Stimulated activated CD4-positive, alpha-beta T cell treated with anti-CD3 and anti-CD28 coated beads, Interleukin-2, amount 100 ng/mL, for 48 hours (primary cell): ENCODE results near the gene NRG3.

ENCODE experiments used
- DNase-seq, 2 donors: peaks; one replicate each; pipeline ENCODE4 v3.0.0-alpha.2; 2020

NRG3 gene

DNA sequence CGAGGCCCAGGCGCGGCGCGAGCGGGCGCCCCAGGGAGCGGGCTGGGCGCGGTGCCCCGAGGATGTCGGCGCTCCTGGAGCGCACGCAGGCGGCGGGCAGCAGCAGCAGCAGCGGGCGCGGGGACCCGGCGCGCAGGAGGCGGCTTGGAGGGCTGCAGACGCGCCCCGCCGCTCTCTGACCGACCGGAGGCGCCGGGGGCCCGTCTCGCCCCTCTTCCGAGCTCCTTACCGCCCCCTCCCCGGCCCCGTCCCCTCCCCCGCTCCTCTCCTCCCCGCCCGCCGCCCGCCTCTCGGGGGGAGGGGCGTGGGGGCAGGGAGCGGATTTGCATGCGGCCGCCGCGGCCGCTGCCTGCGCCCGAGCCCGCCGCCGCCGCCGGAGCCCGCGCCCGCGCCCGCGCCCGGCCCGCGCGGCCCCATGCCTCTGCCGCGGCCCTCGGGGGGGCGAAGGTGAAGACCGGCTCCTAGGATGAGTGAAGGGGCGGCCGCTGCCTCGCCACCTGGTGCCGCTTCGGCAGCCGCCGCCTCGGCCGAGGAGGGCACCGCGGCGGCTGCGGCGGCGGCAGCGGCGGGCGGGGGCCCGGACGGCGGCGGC is at the start of gene NRG3:
Gene NRG3 (plus strand): TSS at position 320 of the 592 bp plus-strand sequence.
- DNase-seq = no peak

DNA sequence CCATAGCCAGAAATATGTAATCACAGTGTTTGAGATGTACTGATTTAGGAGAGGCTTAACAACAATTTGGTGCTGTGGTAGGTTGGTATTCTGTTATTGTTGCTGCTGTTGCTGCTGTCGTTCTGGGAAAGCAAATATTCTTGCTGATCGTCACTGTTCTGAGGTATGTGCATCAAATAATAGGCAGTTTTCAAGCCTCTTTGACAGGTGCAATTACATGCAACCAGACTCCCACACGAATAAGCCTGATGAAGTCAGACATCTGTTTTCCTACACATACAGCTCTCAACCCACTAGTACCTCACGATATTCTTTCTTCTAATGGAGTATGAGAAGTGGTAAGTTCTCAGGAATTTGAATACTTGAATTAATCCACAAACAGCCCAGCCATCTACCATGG is 46.7 kb upstream of the NRG3 start:
- DNase-seq = no peak

DNA sequence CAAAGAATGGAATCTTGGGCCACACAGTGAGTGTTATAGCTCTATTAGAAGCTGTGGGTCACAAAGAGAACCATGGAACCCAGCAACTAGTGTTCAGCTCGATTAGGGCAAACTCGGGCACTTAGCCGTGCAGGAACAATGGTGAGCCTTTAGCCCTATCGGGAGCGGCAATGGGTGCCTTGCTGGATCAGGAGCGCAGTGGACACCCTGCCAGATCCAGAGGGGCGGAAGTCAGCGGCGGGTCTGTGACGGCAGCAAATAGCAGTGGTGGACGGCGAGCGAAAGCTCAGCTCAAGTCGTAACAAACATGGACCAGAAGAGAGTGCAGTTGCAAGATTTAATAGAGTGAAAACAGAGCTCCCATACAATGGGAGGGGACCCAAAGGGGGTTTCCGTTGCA is 43.9 kb upstream of the NRG3 start:
- no peak for DNase-seq

DNA sequence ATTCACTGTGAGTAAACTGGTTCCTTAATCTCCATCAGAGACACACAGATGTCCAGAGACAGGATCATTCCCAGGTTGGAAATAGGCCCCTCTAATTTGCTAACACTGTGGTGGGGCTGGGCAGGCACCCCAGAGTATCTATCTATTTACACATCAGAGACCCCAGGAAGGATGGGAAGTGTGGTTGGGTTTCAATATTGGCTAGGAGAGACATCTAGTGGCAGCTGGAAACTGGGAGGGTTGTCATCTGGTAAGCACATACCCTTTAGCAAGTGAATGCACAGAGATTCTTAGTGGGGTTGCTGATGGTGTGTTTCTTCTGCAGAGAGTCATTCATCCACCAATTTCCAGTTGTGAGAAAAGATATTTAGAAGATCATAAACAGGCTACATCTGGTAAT is 36.0 kb upstream of the NRG3 start:
- DNase-seq = no peak

DNA sequence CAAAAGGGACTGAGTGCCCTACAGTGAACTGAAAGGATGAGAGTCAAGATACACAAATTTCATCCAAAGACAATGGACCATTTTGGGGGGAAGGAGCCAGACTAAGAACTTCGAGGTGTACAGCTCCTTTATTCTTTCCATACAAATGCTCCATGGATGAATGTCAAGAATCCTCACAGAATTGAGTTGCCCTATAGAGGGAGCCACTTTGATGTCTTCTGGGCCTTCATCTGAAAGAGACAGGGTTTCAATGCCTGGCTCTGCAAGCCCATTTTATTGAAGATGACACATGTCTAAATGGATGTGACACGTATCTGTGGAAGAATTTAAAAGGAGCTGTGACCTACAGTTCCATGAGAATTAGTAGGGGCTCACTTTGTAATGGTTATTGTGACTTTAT is 32.0 kb upstream of the NRG3 start:
- no peak for DNase-seq

DNA sequence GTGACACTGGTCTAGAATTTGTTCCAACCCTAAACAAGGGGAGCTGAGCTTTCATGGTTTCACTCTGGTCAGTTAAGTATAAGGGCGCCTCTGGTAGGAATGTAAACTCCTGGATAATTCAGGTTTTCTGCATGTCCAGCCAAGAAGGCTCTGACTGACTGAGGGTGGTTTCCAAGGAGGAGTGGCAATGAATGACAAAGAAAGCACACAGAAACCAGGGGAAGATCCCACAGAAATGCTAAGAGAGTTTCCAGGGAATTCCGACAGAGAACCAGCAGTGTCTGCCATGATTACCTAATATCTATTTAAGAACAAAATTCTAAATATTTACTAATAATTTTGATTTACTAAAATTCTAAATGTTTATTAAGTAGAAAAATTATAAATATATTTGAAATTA is 27.3 kb upstream of the NRG3 start:
- no peak for DNase-seq

DNA sequence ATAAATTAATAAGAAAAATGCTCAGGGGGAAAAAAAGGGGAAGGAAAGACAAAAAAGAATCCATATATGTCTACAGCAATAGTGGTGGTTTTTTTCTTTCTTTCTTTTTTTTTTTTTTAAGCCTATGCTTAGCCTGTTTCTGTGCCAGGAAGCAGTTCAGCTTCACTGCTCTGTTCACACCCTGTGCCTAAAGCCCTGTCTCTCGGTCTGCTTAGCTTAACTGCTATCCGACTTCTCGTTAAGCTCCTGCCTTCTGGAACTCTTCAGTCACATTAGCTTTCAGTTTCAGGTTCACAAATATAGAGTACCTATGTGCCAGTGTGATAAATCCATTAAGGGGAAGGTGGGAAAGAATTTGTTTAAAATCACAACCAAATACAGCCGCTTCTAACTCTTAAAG is 26.5 kb upstream of the NRG3 start:
- no peak for DNase-seq

DNA sequence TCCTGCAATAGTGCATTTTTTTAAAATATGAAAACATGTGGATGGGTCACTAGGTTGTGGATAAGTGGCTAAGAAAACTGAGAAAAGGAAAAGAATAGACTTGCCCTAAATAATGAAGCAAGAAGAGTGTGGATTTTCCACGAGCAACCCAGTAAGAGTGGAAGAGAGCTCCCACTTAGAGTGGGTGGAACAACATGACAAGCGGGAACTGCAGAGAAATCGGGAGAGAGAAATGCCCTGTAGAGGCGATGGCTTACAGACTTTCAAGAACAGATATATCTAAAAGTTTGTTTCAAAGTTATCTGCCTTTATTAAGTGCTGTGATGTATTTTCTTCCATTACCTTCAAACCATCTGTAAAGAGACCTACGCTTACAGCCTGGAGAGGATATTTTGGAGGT is 26.1 kb upstream of the NRG3 start:
- DNase-seq = no peak

DNA sequence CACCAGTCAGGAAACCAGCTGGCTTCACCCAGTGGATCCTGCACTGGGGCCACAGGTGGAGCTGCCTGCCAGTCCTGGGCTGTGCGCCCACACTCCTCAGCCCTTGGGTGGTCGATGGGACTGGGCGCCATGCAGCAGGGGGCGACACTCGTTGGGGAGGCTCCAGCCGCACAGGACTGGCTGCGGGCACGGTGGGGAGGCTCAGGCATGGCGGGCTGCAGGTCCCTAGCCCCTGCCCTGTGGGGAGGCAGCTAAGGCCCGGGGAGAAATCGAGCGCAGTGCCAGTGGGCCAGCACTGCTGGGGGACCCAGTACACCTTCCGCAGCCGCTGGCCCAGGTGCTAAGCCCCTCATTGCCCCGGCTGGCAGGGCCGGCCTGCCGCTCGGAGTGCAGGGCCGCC is 12.4 kb upstream of the NRG3 start:
- no peak for DNase-seq

DNA sequence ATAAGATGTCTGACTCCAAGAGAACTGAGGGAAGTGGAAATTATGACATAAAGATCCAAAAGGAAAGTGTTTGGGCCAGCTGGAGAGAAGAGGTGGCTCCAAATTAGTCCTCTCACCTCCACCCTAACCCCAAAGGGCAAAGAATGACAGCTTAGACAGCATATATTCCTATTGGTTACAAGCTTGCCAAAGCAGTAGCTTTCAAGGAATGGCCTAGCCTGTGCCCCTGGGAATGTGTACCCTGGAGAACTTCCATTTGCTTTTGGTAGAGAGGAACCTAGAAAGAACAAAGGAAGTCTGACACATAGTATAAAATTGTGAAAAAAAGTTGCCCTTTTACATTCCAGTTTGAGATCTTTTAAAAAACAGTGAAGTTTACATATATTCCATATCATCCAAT is 11.2 kb upstream of the NRG3 start:
- no peak for DNase-seq

DNA sequence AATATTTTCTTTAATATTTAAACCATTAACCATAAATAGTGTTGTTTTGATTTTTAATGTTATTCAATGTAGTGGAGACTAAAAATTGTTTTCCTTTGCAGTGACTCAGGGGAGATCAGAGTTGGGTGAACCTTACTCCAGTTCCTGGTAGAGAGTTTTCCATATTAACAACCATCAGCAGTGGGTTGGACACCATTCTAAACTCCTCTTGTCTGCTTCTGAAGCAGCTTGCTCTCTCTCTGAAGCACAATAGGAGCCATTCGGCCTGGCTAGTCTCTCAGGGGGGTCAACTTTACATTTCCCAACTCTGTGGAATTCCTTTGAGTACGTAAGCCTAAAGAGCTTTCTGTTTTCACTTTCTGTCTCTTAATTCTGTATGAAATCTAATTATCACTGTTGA is 9.4 kb upstream of the NRG3 start:
- DNase-seq = no peak

DNA sequence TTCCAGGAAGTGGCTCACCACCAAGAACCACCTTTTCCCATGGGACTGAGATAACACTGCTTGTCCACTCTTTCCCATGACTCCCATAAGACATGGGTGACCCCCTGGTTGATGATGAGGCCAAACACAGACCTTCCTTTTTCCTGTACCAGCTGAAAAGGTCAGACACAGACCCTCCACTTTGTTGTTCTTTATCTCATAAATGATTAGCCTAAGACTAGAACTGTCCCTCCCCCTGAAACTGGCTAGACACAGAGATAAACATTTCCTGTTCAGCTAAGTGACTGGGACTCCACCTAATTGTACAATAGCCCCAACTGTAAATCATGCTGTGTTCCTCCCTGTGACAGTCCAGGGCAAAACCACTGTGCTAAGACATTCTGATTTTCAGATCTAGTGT is 8.2 kb upstream of the NRG3 start:
- DNase-seq = no peak

DNA sequence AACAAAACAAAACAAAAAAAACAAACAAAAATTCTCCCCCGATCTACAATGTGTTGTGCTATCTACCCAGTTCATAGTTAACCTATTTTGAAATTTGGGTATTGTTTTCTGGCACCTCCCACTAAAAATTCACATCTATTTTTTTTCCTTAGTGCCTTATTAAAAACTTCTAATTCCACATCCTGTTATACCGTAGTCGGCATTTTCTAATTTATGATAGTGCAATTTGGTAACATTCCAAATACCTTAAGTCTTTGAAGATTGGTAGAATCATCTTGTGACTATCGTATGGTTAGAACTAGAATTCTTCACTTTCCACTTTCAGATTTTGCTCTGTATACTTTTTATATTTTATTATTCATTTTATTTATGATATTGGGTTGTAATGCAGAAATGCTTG is 4.5 kb upstream of the NRG3 start:
- no peak for DNase-seq

DNA sequence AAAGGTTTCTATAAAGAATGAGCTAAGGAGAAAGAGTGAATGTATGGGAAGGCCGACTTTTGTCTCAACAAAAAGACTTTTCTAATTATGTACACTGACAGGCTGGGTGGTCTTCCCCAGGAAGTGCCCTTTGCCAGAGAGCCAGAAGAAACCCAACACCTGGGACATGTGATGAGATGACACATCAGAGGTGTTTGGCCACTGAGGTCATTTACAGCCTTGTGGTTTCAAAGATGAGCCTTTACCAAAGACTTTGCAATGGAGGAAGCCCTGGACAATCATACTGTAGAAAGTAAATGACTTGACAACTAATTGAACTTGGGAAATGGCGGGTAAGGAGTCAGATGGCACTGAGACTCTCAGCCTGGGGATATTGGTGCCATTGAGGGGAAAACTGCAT is 3.4 kb upstream of the NRG3 start:
- no peak for DNase-seq

DNA sequence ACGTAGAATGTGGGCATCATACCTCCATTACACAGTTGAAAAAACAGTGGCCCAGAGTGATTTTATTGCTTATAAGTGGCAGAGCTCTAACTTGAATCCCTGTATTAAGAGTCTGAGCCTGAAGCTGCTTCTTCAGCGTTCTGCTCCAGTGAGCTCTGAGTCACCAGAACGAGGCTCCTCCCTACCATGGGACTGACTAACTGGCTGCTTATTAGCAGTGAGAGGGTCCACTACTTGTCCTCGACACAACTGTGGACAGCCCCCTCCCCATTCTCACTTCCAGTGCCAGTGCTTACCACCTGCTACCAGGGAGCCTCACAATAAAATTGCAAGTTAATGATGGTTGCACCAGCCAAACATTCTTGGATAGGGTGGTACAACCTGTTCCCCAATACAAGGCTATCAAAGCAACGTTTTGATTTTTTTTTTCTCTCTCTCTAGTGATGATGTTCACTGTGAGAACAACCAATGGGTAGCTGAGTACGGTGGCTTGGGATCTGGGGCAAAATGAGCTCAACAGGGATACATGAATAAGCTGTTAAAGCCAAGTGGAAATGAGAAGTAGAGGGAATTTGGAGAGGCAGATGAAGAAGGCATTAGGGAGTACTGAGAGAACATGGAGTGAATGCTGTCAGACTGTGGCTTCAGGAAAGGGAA is 2.7 kb upstream of the NRG3 start:
- no peak for DNase-seq

DNA sequence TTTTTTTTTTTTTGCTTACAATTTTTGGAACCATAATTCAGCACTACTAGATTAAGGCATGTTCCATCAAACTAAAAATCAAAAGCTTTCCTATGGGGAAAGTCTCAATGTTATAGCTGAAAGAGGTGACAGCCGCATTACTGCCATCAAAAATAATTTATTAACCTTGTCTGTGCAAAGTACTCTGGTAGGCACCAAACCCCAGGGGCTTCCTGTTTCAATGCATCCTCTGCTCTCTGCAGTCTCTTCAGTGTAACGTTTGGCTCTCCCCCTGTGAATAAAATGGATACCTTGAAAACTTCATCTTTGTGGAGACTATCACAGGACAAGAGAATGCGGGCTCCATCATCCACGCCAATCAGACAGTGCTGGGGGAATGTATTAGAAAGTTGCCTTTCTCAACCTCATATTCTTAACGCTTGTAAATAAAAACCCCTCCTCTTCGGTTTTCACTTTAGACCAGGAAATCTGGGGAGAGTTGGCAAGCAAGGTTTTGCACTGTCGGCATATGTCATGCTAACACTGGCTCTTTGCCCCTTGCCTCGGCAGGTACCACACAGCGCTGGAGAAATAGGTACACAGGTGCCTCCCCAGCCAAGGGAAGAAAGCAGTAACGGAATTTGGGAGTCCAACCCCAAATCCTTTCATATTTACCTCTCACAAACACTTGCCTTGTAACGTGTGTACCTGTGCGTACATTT is 1.6 kb upstream of the NRG3 start:
- no peak for DNase-seq

DNA sequence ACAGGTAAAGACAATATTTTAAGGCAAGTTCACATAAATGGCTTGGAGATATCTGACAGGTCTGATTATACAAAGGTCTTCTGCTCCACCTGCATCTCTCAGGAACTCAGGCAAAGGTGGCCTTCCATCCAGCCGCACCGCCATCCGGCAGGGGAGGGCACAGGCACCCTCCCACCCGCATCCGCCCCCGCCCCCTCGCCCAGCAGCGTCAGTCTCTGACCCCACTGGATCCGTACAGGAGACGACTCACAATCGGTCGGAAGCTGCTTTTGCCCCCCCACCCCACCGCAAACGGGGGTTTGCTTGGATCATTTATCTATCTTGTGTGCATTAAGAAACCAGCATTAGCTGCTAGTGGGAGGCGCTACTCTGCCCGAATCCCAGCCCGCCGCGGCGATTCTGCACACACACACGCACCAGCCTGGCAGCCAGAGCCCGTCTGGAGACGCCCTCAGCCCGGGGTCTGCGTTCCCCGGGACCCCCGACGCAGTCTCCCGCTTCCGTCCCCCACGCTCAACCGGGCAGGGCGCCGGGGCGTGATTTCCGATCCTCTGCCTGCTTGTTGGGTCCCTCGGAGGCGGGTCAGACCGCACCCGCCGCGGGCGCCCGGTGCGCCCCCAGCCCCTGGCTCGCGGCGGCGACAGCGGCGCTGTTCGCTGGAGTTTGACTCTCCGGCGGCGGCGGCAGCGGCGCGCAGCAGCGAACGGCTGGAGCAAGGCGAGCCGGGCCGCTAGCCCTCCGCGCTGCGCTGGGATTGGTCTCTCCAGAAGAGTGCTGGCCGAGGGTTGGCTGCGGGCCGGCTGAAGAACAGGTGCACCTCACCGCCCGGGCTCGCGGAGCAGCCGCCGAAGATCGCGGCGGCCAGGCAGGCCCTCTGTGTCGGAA is 820 bp upstream of the NRG3 start:
- no peak for DNase-seq

DNA sequence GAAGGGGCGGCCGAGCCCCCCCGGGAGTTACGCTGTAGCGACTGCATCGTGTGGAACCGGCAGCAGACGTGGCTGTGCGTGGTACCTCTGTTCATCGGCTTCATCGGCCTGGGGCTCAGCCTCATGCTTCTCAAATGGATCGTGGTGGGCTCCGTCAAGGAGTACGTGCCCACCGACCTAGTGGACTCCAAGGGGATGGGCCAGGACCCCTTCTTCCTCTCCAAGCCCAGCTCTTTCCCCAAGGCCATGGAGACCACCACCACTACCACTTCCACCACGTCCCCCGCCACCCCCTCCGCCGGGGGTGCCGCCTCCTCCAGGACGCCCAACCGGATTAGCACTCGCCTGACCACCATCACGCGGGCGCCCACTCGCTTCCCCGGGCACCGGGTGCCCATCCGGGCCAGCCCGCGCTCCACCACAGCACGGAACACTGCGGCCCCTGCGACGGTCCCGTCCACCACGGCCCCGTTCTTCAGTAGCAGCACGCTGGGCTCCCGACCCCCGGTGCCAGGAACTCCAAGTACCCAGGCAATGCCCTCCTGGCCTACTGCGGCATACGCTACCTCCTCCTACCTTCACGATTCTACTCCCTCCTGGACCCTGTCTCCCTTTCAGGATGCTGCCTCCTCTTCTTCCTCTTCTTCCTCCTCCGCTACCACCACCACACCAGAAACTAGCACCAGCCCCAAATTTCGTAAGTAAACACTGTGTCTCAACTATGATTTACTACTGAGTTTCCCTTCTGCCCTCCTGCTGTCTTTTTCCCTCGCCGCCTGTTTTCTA is 666 bp downstream of the NRG3 start:
- no peak for DNase-seq

DNA sequence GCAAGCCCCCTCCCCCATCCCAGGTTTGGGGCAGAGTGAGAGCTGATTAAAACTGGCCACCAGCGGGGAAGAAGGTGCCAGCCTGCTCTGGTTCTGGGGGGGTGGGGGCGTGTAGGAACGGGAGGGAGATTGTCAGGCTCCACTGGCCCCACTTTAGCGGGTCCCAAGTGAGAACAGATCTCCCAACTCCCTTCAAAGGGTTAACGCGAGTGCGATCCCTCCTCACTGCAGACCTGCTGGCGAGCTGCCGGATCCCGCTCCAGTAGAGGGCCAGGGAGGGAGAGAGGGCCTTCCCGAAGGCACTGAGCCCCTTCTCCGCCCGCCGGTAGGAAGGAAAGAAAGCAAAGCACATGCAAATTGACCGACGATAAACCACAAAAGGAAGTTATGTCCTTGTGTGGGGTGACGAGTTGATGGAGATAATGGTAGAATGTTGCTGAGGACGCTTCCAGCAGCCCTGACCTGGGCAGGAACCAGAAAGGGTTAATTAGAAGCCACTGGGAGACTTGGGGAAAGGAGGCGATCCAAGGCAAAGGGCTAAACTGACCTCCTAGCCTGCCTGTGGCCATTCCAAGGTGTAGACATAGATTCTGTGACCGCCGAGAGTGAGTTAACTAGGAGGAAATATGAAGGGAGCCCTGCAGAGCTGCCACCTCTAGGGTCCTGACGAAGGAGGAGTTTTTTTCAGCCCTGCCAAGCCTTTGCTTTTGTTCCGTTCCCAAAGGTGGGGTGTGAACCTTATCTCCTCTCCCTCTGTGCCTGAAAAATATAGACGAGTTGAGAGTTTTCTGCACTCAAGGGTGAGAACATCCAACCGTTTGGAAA is 1.5 kb downstream of the NRG3 start:
- no peak for DNase-seq

DNA sequence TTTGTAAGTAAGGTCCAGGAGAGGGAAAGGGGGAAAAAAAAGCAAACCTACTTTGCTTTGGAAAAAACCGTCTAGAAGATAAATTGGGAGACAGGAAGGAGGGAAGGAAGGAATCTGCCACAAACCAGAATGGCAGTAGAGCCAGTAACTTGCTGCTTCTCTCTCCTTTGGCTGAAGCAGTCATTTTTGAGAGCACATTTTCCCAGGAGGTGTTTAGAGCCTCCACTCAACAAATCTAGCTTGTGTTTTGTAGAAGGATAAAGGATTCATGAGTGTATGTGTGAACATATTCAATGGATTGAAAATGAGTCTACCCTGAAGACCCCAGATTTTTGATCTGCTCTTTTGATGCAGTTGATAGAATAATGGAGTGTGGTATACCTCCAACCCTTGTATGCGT is 2.6 kb downstream of the NRG3 start:
- DNase-seq = no peak

DNA sequence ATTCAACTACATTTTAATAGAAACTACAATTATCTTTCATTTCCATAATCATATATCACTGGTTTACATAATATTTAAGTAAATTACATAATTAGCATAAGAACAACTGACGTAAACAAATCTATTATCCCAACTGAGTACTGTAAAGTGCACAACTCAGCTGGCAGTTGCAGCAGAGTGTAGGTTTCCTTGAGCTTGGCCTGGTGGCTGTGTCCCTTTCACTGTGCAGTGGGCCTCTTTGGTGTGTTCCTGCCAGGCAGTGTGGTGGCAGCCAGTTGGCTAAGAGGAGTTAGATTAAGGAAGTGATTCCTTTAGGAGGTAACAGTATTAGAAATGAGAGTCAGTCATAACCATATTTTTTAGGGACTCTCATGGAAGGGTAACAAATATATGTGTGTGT is 7.0 kb downstream of the NRG3 start:
- no peak for DNase-seq

DNA sequence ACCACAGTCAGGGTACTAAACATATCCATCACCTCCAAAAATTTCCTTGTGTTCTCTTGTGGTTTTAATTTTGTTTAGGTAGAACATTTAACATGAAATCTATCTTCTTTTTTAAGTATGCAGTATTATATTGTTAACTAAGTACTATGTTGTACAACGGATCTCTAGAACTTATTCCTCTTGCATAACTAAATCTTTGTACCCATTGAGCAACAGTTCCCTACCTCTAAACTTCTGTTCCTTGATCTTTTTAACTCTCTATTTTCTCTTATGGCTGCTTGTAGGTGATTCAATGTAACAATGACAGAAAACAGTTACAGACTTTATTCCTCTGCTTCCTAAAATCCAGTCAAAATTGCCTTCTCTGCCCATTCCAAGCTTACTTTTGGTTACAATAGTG is 9.9 kb downstream of the NRG3 start:
- no peak for DNase-seq
